ENCODE results near the gene RIPOR3.
"Not testable (repeated sequence)": the region's sequence is repeated elsewhere in the genome, so short reads cannot be mapped to it uniquely, and the experiment has no call there.

Gene RIPOR3

DNA sequence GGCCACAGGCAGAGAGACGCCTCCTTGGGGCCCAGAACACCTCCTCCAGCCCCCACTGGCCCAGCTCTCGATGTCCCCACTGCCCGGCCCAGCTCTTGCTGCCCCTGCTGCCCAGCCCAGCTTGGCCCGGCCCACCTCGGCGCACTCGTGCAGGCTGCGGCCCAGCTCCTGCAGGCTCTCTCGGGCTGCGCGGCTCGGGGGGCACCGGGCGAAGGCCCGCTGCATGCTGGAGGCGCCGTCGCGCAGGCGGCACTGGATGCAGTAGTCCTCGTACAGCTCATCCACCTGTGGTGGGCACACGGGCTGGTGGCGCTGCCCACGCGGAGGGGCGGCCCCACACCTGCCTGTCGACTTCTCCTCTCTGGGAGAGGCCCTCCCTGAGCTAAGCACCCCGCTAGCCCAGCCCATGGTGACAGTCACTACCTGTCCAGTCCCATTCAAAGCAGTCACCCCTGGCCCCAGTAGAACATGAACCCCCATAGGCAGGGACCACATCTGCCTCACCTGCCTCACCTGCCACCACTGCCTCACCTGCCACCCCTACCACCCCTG lies 81.8 kb downstream of the RIPOR3 start:
- no peak overlapping the region for H3K4me3 ChIP-seq (ENCODE audit: low read length)
- H3K27me3 ChIP-seq (ENCODE audit: control insufficient read depth, insufficient read depth, low read length) = no peaks in the 10 kb centered on the region
- H3K9me3 ChIP-seq (ENCODE audit: control insufficient read depth, low read length) = no peaks in the 10 kb centered on the region
- H3K4me1 ChIP-seq (ENCODE audit: control insufficient read depth, insufficient read depth, low read length) = no peaks in the 10 kb centered on the region
- H3K9ac ChIP-seq (ENCODE audit: low read length) = no peak overlapping the region
- no peaks in the 10 kb centered on the region for H3K36me3 ChIP-seq (ENCODE audit: control insufficient read depth, insufficient read depth, low read length)

- H3K9me3 ChIP-seq (ENCODE audit: control insufficient read depth, low read length) = no peaks in the 10 kb centered on the region
- H3K4me1 ChIP-seq (ENCODE audit: control insufficient read depth, insufficient read depth, low read length) = no peaks in the 10 kb centered on the region
- H3K27me3 ChIP-seq (ENCODE audit: control insufficient read depth, insufficient read depth, low read length) = no peaks in the 10 kb centered on the region
- no peak overlapping the region for H3K9ac ChIP-seq (ENCODE audit: low read length)
- H3K36me3 ChIP-seq (ENCODE audit: control insufficient read depth, insufficient read depth, low read length) = no peaks in the 10 kb centered on the region
- no peak overlapping the region for H3K4me3 ChIP-seq (ENCODE audit: low read length)
Measured at GRCh38 chr20:50608750-50609104, 82.6 kb downstream of the RIPOR3 start.

DNA sequence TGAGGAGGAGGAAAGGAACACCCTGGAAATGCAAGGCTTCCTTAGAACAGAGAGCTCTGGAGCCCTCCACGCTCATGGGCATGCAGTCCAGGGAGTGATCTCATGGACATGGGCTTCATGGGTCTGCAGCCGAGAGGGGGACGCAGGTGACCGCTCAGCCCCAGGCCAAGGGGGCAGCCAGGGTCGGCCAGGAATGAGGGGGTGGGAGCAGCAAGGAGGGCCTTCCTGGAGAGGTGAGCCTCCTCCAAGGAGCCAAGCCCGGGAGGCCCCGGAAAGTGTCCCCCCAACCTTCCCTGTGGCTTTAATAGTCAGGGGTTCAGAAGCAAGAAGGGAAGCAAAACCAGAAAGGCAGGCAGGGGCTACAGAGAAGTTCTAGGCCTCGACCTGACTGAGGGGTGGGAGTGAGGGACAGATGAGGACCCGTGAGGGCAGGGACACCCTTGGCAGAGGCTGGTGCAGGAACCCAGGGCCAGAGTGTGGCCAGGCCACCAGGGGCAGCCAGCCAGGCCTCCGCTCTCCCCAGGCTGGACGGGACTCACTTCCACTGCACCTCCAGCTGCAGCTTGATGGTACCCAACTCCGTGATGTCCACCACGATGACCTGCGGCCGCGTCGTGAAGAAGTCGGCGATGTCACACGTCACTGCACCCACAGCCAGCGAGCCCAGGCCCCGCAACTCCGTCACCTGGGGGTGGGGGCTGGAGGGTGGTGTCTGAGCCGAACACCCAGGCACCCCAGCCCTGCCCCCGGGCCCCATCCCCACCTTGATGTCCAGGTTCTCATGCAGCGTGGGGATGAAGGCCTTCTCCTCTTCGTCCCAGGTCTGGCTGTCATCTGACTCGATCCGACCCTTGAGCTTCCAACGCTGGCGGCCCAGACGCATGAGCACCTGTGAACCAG lies 83.2 kb downstream of the RIPOR3 start:
- H3K36me3 ChIP-seq (ENCODE audit: control insufficient read depth, insufficient read depth, low read length) = no peaks in the 10 kb centered on the region
- no peaks in the 10 kb centered on the region for H3K9me3 ChIP-seq (ENCODE audit: control insufficient read depth, low read length)
- no peak overlapping the region for H3K4me3 ChIP-seq (ENCODE audit: low read length)
- H3K4me1 ChIP-seq (ENCODE audit: control insufficient read depth, insufficient read depth, low read length) = no peaks in the 10 kb centered on the region
- no peak overlapping the region for H3K9ac ChIP-seq (ENCODE audit: low read length)
- no peaks in the 10 kb centered on the region for H3K27me3 ChIP-seq (ENCODE audit: control insufficient read depth, insufficient read depth, low read length)

DNA sequence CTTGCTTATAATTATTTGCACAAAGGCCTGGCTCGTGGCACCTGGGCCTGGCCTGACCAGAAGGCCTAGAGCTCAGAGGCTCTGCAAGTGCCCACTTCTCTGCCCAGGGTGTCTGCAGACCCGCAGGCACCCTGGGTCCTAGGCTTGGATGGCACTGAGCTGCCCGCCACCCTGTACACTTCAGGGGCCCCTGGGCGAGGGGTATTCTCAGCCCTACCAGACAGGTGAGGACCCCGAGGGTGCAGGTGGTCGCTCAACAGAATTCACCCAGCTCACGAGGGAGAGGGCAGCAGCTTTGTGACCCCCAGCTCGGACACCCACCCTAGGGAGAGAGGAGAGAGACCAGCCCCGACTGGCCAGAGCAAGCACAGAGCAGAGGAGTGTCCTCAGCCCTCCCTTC lies 83.9 kb downstream of the RIPOR3 start:
- H3K27me3 ChIP-seq (ENCODE audit: control insufficient read depth, insufficient read depth, low read length) = no peaks in the 10 kb centered on the region
- no peak overlapping the region for H3K9ac ChIP-seq (ENCODE audit: low read length)
- no peak overlapping the region for H3K4me3 ChIP-seq (ENCODE audit: low read length)
- H3K4me1 ChIP-seq (ENCODE audit: control insufficient read depth, insufficient read depth, low read length) = no peaks in the 10 kb centered on the region
- no peaks in the 10 kb centered on the region for H3K36me3 ChIP-seq (ENCODE audit: control insufficient read depth, insufficient read depth, low read length)
- no peaks in the 10 kb centered on the region for H3K9me3 ChIP-seq (ENCODE audit: control insufficient read depth, low read length)

- Histone ChIP-seq H3K36me3 (ENCODE audit: control insufficient read depth, insufficient read depth, low read length) (no peaks in the 10 kb centered on the region), H3K4me3 (ENCODE audit: low read length) (no peak overlapping the region), H3K9me3 (ENCODE audit: control insufficient read depth, low read length) (no peaks in the 10 kb centered on the region), H3K9ac (ENCODE audit: low read length) (no peak overlapping the region), H3K27me3 (ENCODE audit: control insufficient read depth, insufficient read depth, low read length) (peaks cover 5% of the 10 kb centered on the region), H3K4me1 (ENCODE audit: control insufficient read depth, insufficient read depth, low read length) (peaks cover 5% of the 10 kb centered on the region)
Measured at GRCh38 chr20:50605136-50605535, 86.2 kb downstream of the RIPOR3 start.

- peaks cover 5% of the 10 kb centered on the region for H3K27me3 ChIP-seq (ENCODE audit: control insufficient read depth, insufficient read depth, low read length)
- no peaks in the 10 kb centered on the region for H3K36me3 ChIP-seq (ENCODE audit: control insufficient read depth, insufficient read depth, low read length)
- no peak overlapping the region for H3K4me3 ChIP-seq (ENCODE audit: low read length)
- no peaks in the 10 kb centered on the region for H3K9me3 ChIP-seq (ENCODE audit: control insufficient read depth, low read length)
- H3K4me1 ChIP-seq (ENCODE audit: control insufficient read depth, insufficient read depth, low read length) = peaks cover 5% of the 10 kb centered on the region
- no peak overlapping the region for H3K9ac ChIP-seq (ENCODE audit: low read length)
Measured at GRCh38 chr20:50604451-50604850, 86.9 kb downstream of the RIPOR3 start.

DNA sequence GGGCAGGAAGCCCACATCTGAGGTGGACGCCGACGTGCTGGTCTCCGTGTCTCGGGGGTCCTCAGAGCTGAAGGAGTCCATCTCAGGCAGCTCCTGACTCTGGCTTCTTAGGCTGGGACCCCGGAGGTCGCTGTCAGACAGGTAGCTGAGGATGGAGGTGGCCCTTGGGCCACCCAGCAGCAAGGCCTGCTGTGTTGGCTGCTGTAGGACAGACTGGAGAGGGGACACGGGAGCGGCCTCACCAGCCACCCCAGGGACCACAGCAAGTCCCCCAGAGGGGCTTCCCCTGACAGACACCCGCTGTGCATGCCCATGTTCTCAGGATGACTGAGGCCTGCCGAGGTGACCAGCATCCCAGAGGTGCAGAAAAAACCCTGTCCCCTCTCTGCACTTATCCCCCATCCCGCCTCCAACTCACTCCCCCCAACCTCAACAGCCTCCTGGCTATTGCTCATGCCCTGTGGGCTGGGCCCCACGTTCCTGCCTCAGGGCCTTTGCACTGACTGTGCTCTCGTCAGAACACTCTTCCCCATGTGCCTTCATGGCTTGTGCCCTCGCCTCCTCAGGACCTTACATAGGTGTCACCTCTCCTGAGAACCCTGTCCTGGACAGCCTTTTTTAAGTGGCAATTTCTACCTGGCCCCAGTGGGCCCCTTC lies 88.8 kb downstream of the RIPOR3 start:
- peaks cover 5% of the 10 kb centered on the region for H3K4me1 ChIP-seq (ENCODE audit: control insufficient read depth, insufficient read depth, low read length)
- no peak overlapping the region for H3K4me3 ChIP-seq (ENCODE audit: low read length)

DNA sequence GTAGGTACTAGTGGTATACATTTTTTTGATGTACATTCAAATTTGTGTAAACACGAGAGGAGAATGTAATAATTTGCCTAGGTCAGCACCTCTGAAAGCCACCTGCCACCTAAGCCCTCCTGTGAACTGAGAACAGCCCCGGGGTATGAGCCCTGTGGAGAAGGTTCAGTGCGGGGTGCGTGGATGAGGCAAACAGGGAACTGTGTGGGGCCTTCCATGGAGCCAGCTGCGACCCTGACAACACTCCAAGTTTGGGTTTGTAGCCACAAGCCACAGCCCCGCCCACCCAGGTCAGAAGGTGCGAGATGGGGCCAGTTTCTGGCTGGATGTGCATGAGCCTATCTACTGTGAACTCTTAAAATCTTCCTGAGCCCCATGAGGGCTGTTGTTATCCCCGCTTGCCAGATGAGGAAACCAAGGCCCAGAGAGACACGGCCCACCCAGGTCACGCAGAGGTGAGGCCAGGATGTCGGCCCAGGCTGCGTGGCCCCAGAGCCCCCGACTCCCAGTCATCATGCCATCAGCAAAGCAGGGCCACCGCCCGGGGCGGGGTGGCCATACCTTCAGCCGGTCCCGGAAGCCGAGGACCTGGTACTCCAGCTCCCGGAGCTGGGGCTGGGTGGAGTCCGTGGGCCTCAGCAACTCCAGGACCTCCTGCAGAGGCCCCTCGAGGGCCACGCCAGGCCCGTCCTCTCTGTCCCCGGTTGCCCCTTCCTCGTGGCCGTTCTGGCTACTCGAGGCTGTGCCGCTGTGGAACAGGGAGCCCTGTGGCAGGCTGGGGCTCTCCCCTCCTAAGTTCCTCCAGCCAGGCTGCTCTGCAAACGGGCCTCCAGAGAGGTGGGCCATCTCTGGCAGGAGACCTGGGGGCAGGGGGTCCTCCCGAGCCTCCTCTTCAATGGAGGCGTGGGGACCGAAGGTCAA lies 89.6 kb downstream of the RIPOR3 start:
- Histone ChIP-seq H3K9ac (ENCODE audit: low read length) (no peak overlapping the region), H3K36me3 (ENCODE audit: control insufficient read depth, insufficient read depth, low read length) (no peaks in the 10 kb centered on the region), H3K9me3 (ENCODE audit: control insufficient read depth, low read length) (no peaks in the 10 kb centered on the region), H3K4me1 (ENCODE audit: control insufficient read depth, insufficient read depth, low read length) (peaks cover 5% of the 10 kb centered on the region), H3K27me3 (ENCODE audit: control insufficient read depth, insufficient read depth, low read length) (peaks cover 5% of the 10 kb centered on the region), H3K4me3 (ENCODE audit: low read length) (no peak overlapping the region)

More for the DNA sequence above, 88.8 kb downstream of the RIPOR3 start:
- Histone ChIP-seq H3K36me3 (ENCODE audit: control insufficient read depth, insufficient read depth, low read length) (no peaks in the 10 kb centered on the region), H3K27me3 (ENCODE audit: control insufficient read depth, insufficient read depth, low read length) (peaks cover 5% of the 10 kb centered on the region), H3K9me3 (ENCODE audit: control insufficient read depth, low read length) (no peaks in the 10 kb centered on the region), H3K9ac (ENCODE audit: low read length) (no peak overlapping the region)

DNA sequence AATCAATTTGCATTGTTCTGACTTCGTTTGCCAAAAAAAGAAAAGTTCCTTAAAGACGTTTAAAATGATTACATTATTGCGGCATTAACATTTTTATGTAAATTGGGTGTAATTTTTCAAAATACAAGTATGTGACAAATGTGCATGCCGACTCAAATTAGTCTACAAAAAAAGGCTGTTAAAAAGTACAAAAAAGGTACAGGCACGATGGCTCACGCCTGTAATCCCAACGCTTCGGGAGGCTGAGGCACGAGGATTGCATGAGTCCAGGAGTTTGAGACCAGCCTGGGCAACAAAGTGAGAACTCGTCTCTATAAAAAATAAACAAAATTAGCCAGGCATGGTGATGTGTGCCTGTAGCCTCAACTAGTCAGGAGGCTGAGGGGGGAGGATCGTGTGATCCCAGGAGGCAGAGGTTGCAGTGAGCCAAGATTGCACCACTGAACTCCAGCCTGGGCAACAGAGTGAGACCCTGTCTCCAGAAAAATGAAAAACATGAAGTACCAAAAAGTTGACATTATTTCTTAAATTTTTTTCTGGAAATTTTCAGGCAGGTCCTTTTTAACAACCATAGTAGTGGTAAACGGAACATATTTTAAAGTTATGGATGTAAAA lies 91.0 kb downstream of the RIPOR3 start:
- H3K27me3 ChIP-seq (ENCODE audit: control insufficient read depth, insufficient read depth, low read length) = peaks cover 19% of the 10 kb centered on the region
- H3K4me3 ChIP-seq (ENCODE audit: low read length) = no peak overlapping the region
- peaks cover 10% of the 10 kb centered on the region for H3K4me1 ChIP-seq (ENCODE audit: control insufficient read depth, insufficient read depth, low read length)
- no peaks in the 10 kb centered on the region for H3K9me3 ChIP-seq (ENCODE audit: control insufficient read depth, low read length)
- H3K9ac ChIP-seq (ENCODE audit: low read length) = no peak overlapping the region
- no peaks in the 10 kb centered on the region for H3K36me3 ChIP-seq (ENCODE audit: control insufficient read depth, insufficient read depth, low read length)

- not testable (repeated sequence) for H3K36me3 ChIP-seq (ENCODE audit: control insufficient read depth, insufficient read depth, low read length); H3K9ac ChIP-seq (ENCODE audit: low read length); H3K9me3 ChIP-seq (ENCODE audit: control insufficient read depth, low read length); H3K4me3 ChIP-seq (ENCODE audit: low read length)
- peaks cover 10% of the 10 kb centered on the region for H3K4me1 ChIP-seq (ENCODE audit: control insufficient read depth, insufficient read depth, low read length)
- H3K27me3 ChIP-seq (ENCODE audit: control insufficient read depth, insufficient read depth, low read length) = peaks cover 22% of the 10 kb centered on the region
Measured at GRCh38 chr20:50598768-50599167, 92.6 kb downstream of the RIPOR3 start.

GRCh38 chr20:50598074-50598473 lies 93.3 kb downstream of the RIPOR3 start:
- Histone ChIP-seq H3K36me3 (ENCODE audit: control insufficient read depth, insufficient read depth, low read length) (no peaks in the 10 kb centered on the region), H3K9ac (ENCODE audit: low read length) (no peak overlapping the region), H3K9me3 (ENCODE audit: control insufficient read depth, low read length) (no peaks in the 10 kb centered on the region), H3K27me3 (ENCODE audit: control insufficient read depth, insufficient read depth, low read length) (peaks cover 22% of the 10 kb centered on the region), H3K4me3 (ENCODE audit: low read length) (no peak overlapping the region), H3K4me1 (ENCODE audit: control insufficient read depth, insufficient read depth, low read length) (peaks cover 10% of the 10 kb centered on the region)
